ENCODE measurements around the gene SETD3.

GRCh38 chr14:99466758-99467157 lies 13.9 kb downstream of the SETD3 start:
- TF ChIP-seq CTCF (IDR thresholded peaks at IDR 0.05; ENCODE audit: insufficient read depth, low read depth, low read length) (no peak), EZH2 (IDR thresholded peaks at IDR 0.05; ENCODE audit: insufficient read depth, low read length) (no peak)
